Activated CD8-positive, alpha-beta T cell treated with anti-CD3 and anti-CD28 coated beads, Interleukin-2, amount 10 ng/mL, durations not matched to agents 7 days and 5 days (primary cell): Measurements from ENCODE around the gene EP300. TPM values are rescaled to one million over a fixed set of nuclear protein-coding genes. Genes with fewer than 3 reads are reported as not detected.

Experiments used
- ATAC-seq: fragments of 150-1000 bp; cut with Tn5 transposase; one replicate; pipeline ENCODE4 v1.10.0; 2021; ENCODE audit warnings: moderate library complexity
- CTCF ChIA-PET: fragments of 350-600 bp; sonication (Branson Sonifier 250); formaldehyde crosslinking; loops from one replicate; lab custom pipeline; 2021; ENCODE audit warnings: antibody characterized with exemption; lab: Charles Lee
- POLR2A ChIA-PET: fragments of 350-600 bp; sonication (Branson Sonifier 250); formaldehyde crosslinking; loops from one replicate; lab custom pipeline; 2021; ENCODE audit warnings: antibody characterized with exemption; lab: Charles Lee
- DNase-seq: peaks from one replicate; pipeline ENCODE4 v3.0.0-alpha.2; 2020
- H3K27ac Mint-ChIP-seq: one replicate; pipeline ENCODE4 v1.8.0; 2021; ENCODE audit warnings: mild to moderate bottlenecking, mixed read lengths
- H3K27me3 Mint-ChIP-seq: one replicate; pipeline ENCODE4 v1.8.0; 2021; ENCODE audit warnings: low read depth, mixed read lengths
- H3K36me3 Mint-ChIP-seq: one replicate; pipeline ENCODE4 v1.8.0; 2021; ENCODE audit warnings: low read depth, mixed read lengths
- H3K4me1 Mint-ChIP-seq: one replicate; pipeline ENCODE4 v1.8.0; 2021; ENCODE audit warnings: low read depth, mixed read lengths
- H3K4me3 Mint-ChIP-seq: one replicate; pipeline ENCODE4 v1.8.0; 2021; ENCODE audit warnings: mild to moderate bottlenecking, mixed read lengths
- H3K9me3 Mint-ChIP-seq: one replicate; pipeline ENCODE4 v1.8.0; 2022; ENCODE audit warnings: mixed read lengths; ENCODE audit not compliant: insufficient read depth
- total RNA-seq, 2 experiments: library from RNA; stranded (reverse); gene quantifications; one replicate each; pipeline ENCODE4 v1.2.3, GENCODE V29; 2021

The EP300 gene
- total RNA-seq, 2 experiments from 2014 or later: 59.2 to 65.2 TPM

GRCh38 chr22:41191467-41191866 lies 99.1 kb downstream of the EP300 start:
- Mint-ChIP-seq H3K4me1 (peaks cover 1% of the 10 kb centered on the region), H3K36me3 (no peaks in the 10 kb centered on the region), H3K27ac (no peak overlapping the region), H3K9me3 (no peaks in the 10 kb centered on the region), H3K4me3 (no peak overlapping the region), H3K27me3 (peaks cover 8% of the 10 kb centered on the region)
- ChIA-PET POLR2A (no interaction called here), CTCF (interaction anchor here (1.2 to 1.4 kb wide), 2 partner anchors 10 to 46 kb away, joined by 3 to 4 read pairs; no protein-coding TSS in a partner anchor)
- ATAC-seq (no peak), DNase-seq (no peak)

- CTCF ChIA-PET: interaction anchor here (7.3 kb wide), 1 partner anchor 43 kb away, joined by 39 read pairs; no protein-coding TSS in a partner anchor
- Mint-ChIP-seq H3K27ac (no peak overlapping the region), H3K4me3 (no peak overlapping the region), H3K27me3 (peaks cover 11% of the 10 kb centered on the region), H3K36me3 (no peaks in the 10 kb centered on the region), H3K4me1 (peaks cover 15% of the 10 kb centered on the region), H3K9me3 (no peaks in the 10 kb centered on the region)
- ATAC-seq: no peak
- no peak for DNase-seq
- POLR2A ChIA-PET: interaction anchor here (0.7 kb wide), 1 partner anchor 43 kb away, joined by 4 read pairs; no protein-coding TSS in a partner anchor
Observed at GRCh38 chr22:41193829-41194228, 101.4 kb downstream of the EP300 start.

GRCh38 chr22:41197038-41197972 lies 104.9 kb downstream of the EP300 start:
- DNase-seq: peak; percentile 83
- POLR2A ChIA-PET: interaction anchor here (1.0 to 1.5 kb wide), 2 partner anchors 104 to 246 kb away, joined by 3 read pairs; partner anchors contain the start of gene RBX1
- Mint-ChIP-seq H3K27ac (peak overlapping the region; percentile 67), H3K36me3 (no peaks in the 10 kb centered on the region), H3K4me3 (peak overlapping the region; percentile 87), H3K9me3 (no peaks in the 10 kb centered on the region), H3K4me1 (peaks cover 15% of the 10 kb centered on the region), H3K27me3 (peaks cover 20% of the 10 kb centered on the region)
- peak; percentile 93 for ATAC-seq
- CTCF ChIA-PET: interaction anchor here (1.1 to 7.3 kb wide), 4 partner anchors 19 to 761 kb away, joined by 3 to 39 read pairs (median 5); no protein-coding TSS in a partner anchor

GRCh38 chr22:41198027-41198580 lies 105.7 kb downstream of the EP300 start:
- Mint-ChIP-seq H3K9me3 (no peaks in the 10 kb centered on the region), H3K36me3 (no peaks in the 10 kb centered on the region), H3K27me3 (peaks cover 22% of the 10 kb centered on the region), H3K4me3 (peak overlapping the region; percentile 87), H3K4me1 (peaks cover 15% of the 10 kb centered on the region), H3K27ac (peak overlapping the region; percentile 67)
- POLR2A ChIA-PET: interaction anchor here (1.0 to 1.5 kb wide), 2 partner anchors 105 to 247 kb away, joined by 3 read pairs; partner anchors contain the start of gene RBX1
- CTCF ChIA-PET: interaction anchor here (1.3 to 7.3 kb wide), 4 partner anchors 18 to 761 kb away, joined by 3 to 39 read pairs (median 5); no protein-coding TSS in a partner anchor
- peak; percentile 72 for DNase-seq
- peak; percentile 58 for ATAC-seq

- CTCF ChIA-PET: no interaction called here
- POLR2A ChIA-PET: no interaction called here
Observed at GRCh38 chr22:41201141-41201540, 108.7 kb downstream of the EP300 start.

GRCh38 chr22:41203118-41203517 lies 110.7 kb downstream of the EP300 start:
- POLR2A ChIA-PET: interaction anchor here (0.7 kb wide), 1 partner anchor 84 kb away, joined by 4 read pairs; no protein-coding TSS in a partner anchor
- no peak for DNase-seq
- no peaks in the 10 kb centered on the region for H3K9me3 Mint-ChIP-seq
- H3K4me3 Mint-ChIP-seq: no peak overlapping the region
- H3K36me3 Mint-ChIP-seq: peaks cover 7% of the 10 kb centered on the region
- no peak for ATAC-seq
- H3K27me3 Mint-ChIP-seq: peaks cover 20% of the 10 kb centered on the region
- no peak overlapping the region for H3K27ac Mint-ChIP-seq
- CTCF ChIA-PET: interaction anchor here (0.6 to 1.2 kb wide), 2 partner anchors 34 to 99 kb away, joined by 5 read pairs; no protein-coding TSS in a partner anchor
- H3K4me1 Mint-ChIP-seq: peaks cover 22% of the 10 kb centered on the region

More at GRCh38 chr22:41201141-41201540, 108.7 kb downstream of the EP300 start:
- ATAC-seq (no peak), DNase-seq (no peak)
- H3K27ac Mint-ChIP-seq: no peak overlapping the region
- H3K4me3 Mint-ChIP-seq: no peak overlapping the region
- peaks cover 25% of the 10 kb centered on the region for H3K27me3 Mint-ChIP-seq
- no peaks in the 10 kb centered on the region for H3K9me3 Mint-ChIP-seq
- H3K4me1 Mint-ChIP-seq: peaks cover 26% of the 10 kb centered on the region
- peaks cover 7% of the 10 kb centered on the region for H3K36me3 Mint-ChIP-seq

- POLR2A ChIA-PET: no interaction called here
- Mint-ChIP-seq H3K27me3 (peaks cover 20% of the 10 kb centered on the region), H3K36me3 (peaks cover 9% of the 10 kb centered on the region), H3K9me3 (no peaks in the 10 kb centered on the region), H3K4me1 (peaks cover 18% of the 10 kb centered on the region), H3K27ac (peak overlapping the region; percentile 13), H3K4me3 (no peak overlapping the region)
- no peak for ATAC-seq
- CTCF ChIA-PET: no interaction called here
- no peak for DNase-seq
Observed at GRCh38 chr22:41204066-41204465, 111.7 kb downstream of the EP300 start.

GRCh38 chr22:41204992-41205900 lies 112.9 kb downstream of the EP300 start, which contains the start of gene L3MBTL2:
L3MBTL2 (plus strand) TSS chr22:41205312; CDS start chr22:41205363, 51 bp downstream.
- ChIA-PET CTCF (no interaction called here), POLR2A (no interaction called here)
- DNase-seq: peak; percentile 100
- ATAC-seq: peak; percentile 100
- Mint-ChIP-seq H3K27ac (peak within 1 kb of the TSS; percentile 96), H3K4me3 (peak within 1 kb of the TSS; percentile 94), H3K9me3 (no peaks in the 10 kb centered on the region), H3K4me1 (peaks cover 23% of the 10 kb centered on the region), H3K36me3 (peaks cover 14% of the 10 kb centered on the region), H3K27me3 (peaks cover 17% of the 10 kb centered on the region)

GRCh38 chr22:41206719-41207118 lies 114.3 kb downstream of the EP300 start:
- ATAC-seq (no peak), DNase-seq (no peak)
- Mint-ChIP-seq H3K4me3 (peak overlapping the region; percentile 45), H3K27me3 (peaks cover 11% of the 10 kb centered on the region), H3K36me3 (peaks cover 18% of the 10 kb centered on the region), H3K27ac (peak overlapping the region; percentile 39), H3K4me1 (peaks cover 23% of the 10 kb centered on the region), H3K9me3 (no peaks in the 10 kb centered on the region)
- ChIA-PET POLR2A (no interaction called here), CTCF (interaction anchor here (0.9 to 1.8 kb wide), 3 partner anchors 17 to 284 kb away, joined by 3 to 5 read pairs (median 3); no protein-coding TSS in a partner anchor)

- Mint-ChIP-seq H3K27ac (no peak overlapping the region), H3K36me3 (peaks cover 45% of the 10 kb centered on the region), H3K4me1 (peaks cover 31% of the 10 kb centered on the region), H3K27me3 (no peaks in the 10 kb centered on the region), H3K9me3 (no peaks in the 10 kb centered on the region), H3K4me3 (no peak overlapping the region)
- POLR2A ChIA-PET: no interaction called here
- CTCF ChIA-PET: interaction anchor here (6.0 kb wide), 1 partner anchor 22 kb away, joined by 38 read pairs; no protein-coding TSS in a partner anchor
- no peak for ATAC-seq
- DNase-seq: no peak
Observed at GRCh38 chr22:41215409-41215808, 123.0 kb downstream of the EP300 start.
